ENCODE results near the gene HNRNPA3. TPM values are rescaled to one million over a fixed set of nuclear protein-coding genes. Genes with fewer than 3 reads are reported as not detected.

HNRNPA3 gene
- total and polyA plus RNA-seq, 10 of the 15 experiments (the other 5 are each of a cell fraction or from before 2014, with no cell fraction given) = 40.4 to 343 (median 206) TPM

DNA sequence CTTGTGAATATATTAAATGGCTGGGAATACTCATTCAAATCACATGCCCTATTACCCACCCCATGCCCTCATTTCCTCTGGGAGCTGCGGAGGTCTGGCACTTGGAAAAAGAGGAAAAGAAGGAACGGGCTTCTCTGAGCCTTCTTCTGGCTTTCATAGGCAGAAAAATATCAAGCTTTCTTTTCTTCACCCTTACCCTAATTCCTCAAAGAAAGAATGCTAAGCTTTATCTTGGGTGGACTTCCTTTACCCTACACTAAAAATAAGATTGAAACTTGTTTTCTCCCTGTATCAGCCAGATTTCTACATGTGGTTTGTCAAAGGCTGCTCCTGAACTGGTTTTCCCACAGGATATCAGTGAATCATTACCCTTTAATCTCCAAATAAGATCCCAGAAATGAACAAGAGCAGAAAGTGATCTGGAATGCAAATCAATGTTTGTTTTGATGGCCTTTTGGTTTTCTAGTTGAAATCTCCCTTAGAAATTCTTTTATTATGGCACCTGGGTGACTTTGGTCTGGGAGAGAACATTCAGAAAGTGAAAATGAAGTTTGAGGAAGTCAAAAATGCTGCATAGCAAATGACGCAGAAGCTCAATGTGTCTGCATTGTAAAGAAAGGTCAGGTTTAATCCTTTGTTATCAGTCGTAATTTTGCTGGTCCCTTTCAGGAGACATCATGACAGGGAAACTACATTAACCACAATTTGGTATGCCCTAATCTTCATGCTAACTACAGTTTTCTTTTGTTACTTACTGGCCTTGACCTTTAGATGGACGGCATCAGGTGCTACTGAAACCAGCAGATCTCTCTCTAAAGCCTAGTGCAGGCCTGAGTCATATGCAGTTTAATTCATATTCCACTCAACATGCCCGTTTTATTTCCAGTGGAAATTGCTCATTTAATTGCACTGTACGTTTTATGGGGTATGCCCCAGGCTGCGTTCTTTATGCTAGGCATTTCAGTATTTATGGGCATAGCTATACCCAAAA lies 46.6 kb upstream of the HNRNPA3 start (continued):
- no peak for TF ChIP-seq USF2 (IDR thresholded peaks at IDR 0.05; ENCODE audit: borderline replicate concordance, low read depth, low read length)
- 0 out of 2 replicates have a peak, but pooled peaks have one; percentile 67 for TF ChIP-seq EZH2 (IDR thresholded peaks at IDR 0.05; ENCODE audit: borderline replicate concordance, control insufficient read depth, low read depth, low read length)
- TF ChIP-seq POU2F2 (IDR thresholded peaks at IDR 0.05; ENCODE audit: borderline replicate concordance, low read depth, low read length) = peak; percentile 58; the same call in 1 of the 3 replicates
- 0 out of 2 replicates have a peak, but pooled peaks have one; percentile 53 for TF ChIP-seq SMARCA5 (IDR thresholded peaks at IDR 0.05)
- TF ChIP-seq ETV6 (conservative IDR thresholded peaks at IDR 0.05 in 1 of 2, IDR thresholded peaks at IDR 0.05 in 1 of 2; ENCODE audit: borderline replicate concordance in 1 of 2, low read depth in 1 of 2) = no peak
- TF ChIP-seq, protein P1, sequence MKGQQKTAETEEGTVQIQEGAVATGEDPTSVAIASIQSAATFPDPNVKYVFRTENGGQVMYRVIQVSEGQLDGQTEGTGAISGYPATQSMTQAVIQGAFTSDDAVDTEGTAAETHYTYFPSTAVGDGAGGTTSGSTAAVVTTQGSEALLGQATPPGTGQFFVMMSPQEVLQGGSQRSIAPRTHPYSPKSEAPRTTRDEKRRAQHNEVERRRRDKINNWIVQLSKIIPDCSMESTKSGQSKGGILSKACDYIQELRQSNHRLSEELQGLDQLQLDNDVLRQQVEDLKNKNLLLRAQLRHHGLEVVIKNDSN (IDR thresholded peaks at IDR 0.05; ENCODE audit: borderline replicate concordance, extremely low read length, insufficient read depth, low read depth, low read length) = no peak
- peak; percentile 55; the same call in 1 of the 2 replicates for TF ChIP-seq MTA3 (IDR thresholded peaks at IDR 0.05; ENCODE audit: borderline replicate concordance, low read length)
- no peak for TF ChIP-seq STAT1 (conservative IDR thresholded peaks at IDR 0.05)
- TF ChIP-seq CREM (IDR thresholded peaks at IDR 0.05; ENCODE audit: low read depth) = peak; percentile 81
- no peak for TF ChIP-seq KDM1A (IDR thresholded peaks at IDR 0.05; ENCODE audit: borderline replicate concordance)
- TF ChIP-seq ASH2L (IDR thresholded peaks at IDR 0.05; ENCODE audit: borderline replicate concordance, low read depth) = 0 out of 2 replicates have a peak, but pooled peaks have one; percentile 64
- peak; percentile 35; the same call in 1 of the 2 replicates for TF ChIP-seq PAX5 (IDR thresholded peaks at IDR 0.05; ENCODE audit: borderline replicate concordance, low read depth, low read length)
- peak; percentile 83 for TF ChIP-seq RUNX3 (IDR thresholded peaks at IDR 0.05; ENCODE audit: low read length)
- peak; percentile 59 for TF ChIP-seq PKNOX1 (IDR thresholded peaks at IDR 0.05)
- peak; percentile 72 for TF ChIP-seq IKZF1 (conservative IDR thresholded peaks at IDR 0.05)
- TF ChIP-seq ATF7 (IDR thresholded peaks at IDR 0.05; ENCODE audit: low read depth) = peak; percentile 77
- TF ChIP-seq KAT2A (conservative IDR thresholded peaks at IDR 0.05; ENCODE audit: control insufficient read depth, low read depth, low read length) = no peak
- TF ChIP-seq, protein P2, sequence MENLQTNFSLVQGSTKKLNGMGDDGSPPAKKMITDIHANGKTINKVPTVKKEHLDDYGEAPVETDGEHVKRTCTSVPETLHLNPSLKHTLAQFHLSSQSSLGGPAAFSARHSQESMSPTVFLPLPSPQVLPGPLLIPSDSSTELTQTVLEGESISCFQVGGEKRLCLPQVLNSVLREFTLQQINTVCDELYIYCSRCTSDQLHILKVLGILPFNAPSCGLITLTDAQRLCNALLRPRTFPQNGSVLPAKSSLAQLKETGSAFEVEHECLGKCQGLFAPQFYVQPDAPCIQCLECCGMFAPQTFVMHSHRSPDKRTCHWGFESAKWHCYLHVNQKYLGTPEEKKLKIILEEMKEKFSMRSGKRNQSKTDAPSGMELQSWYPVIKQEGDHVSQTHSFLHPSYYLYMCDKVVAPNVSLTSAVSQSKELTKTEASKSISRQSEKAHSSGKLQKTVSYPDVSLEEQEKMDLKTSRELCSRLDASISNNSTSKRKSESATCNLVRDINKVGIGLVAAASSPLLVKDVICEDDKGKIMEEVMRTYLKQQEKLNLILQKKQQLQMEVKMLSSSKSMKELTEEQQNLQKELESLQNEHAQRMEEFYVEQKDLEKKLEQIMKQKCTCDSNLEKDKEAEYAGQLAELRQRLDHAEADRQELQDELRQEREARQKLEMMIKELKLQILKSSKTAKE (IDR thresholded peaks at IDR 0.05; ENCODE audit: low read depth, poor library complexity, severe bottlenecking) = peak; percentile 39
- TF ChIP-seq CBFB (IDR thresholded peaks at IDR 0.05; ENCODE audit: low read depth) = peak; percentile 44; the same call in 1 of the 2 replicates
- TF ChIP-seq, protein P3, sequence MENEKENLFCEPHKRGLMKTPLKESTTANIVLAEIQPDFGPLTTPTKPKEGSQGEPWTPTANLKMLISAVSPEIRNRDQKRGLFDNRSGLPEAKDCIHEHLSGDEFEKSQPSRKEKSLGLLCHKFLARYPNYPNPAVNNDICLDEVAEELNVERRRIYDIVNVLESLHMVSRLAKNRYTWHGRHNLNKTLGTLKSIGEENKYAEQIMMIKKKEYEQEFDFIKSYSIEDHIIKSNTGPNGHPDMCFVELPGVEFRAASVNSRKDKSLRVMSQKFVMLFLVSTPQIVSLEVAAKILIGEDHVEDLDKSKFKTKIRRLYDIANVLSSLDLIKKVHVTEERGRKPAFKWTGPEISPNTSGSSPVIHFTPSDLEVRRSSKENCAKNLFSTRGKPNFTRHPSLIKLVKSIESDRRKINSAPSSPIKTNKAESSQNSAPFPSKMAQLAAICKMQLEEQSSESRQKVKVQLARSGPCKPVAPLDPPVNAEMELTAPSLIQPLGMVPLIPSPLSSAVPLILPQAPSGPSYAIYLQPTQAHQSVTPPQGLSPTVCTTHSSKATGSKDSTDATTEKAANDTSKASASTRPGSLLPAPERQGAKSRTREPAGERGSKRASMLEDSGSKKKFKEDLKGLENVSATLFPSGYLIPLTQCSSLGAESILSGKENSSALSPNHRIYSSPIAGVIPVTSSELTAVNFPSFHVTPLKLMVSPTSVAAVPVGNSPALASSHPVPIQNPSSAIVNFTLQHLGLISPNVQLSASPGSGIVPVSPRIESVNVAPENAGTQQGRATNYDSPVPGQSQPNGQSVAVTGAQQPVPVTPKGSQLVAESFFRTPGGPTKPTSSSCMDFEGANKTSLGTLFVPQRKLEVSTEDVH (IDR thresholded peaks at IDR 0.05; ENCODE audit: low read depth, partially characterized antibody) = no peak
- TF ChIP-seq HCFC1 (IDR thresholded peaks at IDR 0.05; ENCODE audit: low read length) = no peak
